Transverse colon (tissue), 4 donors: ENCODE results near the gene RRP8. TPM values are rescaled to one million over a fixed set of nuclear protein-coding genes. Genes with fewer than 3 reads are reported as not detected.

Experiments
- DNase-seq: peaks from one replicate; pipeline ENCODE4 v3.0.0-alpha.2; 2019
- H3K27ac ChIP-seq, 4 donors: fragments of 200-600 bp; sonication (generic); 2 replicates each; pipeline ENCODE4 v1.5.1; 2016 to 2018; ENCODE audit warnings: inconsistent platforms in 4 of 4
- H3K27me3 ChIP-seq: fragments of 200-600 bp; sonication (generic); 2 replicates; pipeline ENCODE4 v1.5.1; 2017; ENCODE audit warnings: inconsistent platforms
- H3K36me3 ChIP-seq, 4 donors: fragments of 200-600 bp; sonication (generic); 2 replicates each; pipeline ENCODE4 v1.5.1; 2017 to 2019; ENCODE audit warnings: inconsistent platforms in 4 of 4
- H3K4me1 ChIP-seq, 4 donors: fragments of 200-600 bp; sonication (generic); 2 replicates each; pipeline ENCODE4 v1.5.1; 2017 to 2020; ENCODE audit warnings: inconsistent platforms in 4 of 4
- H3K4me3 ChIP-seq, 4 donors: fragments of 200-600 bp; sonication (generic); 1 replicate in 1 of 4; 2 replicates in 3 of 4; pipeline versions ENCODE4 v1.5.1 to v1.6.1; 2017 to 2019; ENCODE audit warnings: inconsistent platforms in 4 of 4
- H3K9me3 ChIP-seq, 2 donors: fragments of 200-600 bp; sonication (generic); 2 replicates each; pipeline ENCODE4 v1.5.1; 2017 to 2019; ENCODE audit warnings: inconsistent platforms in 2 of 2
- EP300 ChIP-seq: sonication (generic); formaldehyde crosslinking; IDR thresholded peaks from one replicate; pipeline ENCODE4 v1.6.1; 2017; ENCODE audit warnings: antibody characterized with exemption, low read depth
- POLR2A ChIP-seq: fragments of 450-650 bp; IDR thresholded peaks from one replicate; pipeline ENCODE4 v1.6.1; 2016; ENCODE audit warnings: antibody characterized with exemption, mild to moderate bottlenecking, moderate library complexity
- POLR2AphosphoS5 ChIP-seq, 3 donors: sonication (generic); formaldehyde crosslinking; IDR thresholded peaks; one replicate each; pipeline ENCODE4 v1.6.1; 2016; ENCODE audit warnings: antibody characterized with exemption in 3 of 3
- WGBS, 2 donors: methylation state at CpG; one replicate each; pipeline ENCODE4 v1.1.5; 2018; ENCODE audit warnings: low coverage in 1 of 2; 5-methylcytosine and 5-hydroxymethylcytosine counted together
- in situ Hi-C, 4 donors: fragments of 200-750 bp; cut with MboI; loops; one replicate each; pipeline versions ENCODE4 v1.15.0 to v1.15.1; 2017; ENCODE audit warnings: low sequenced_read_pairs in 3 of 4, low pct_ligation_motif_present in 1 of 4, low pct_unique_long_range_greater_than_20kb in 1 of 4
- intact Hi-C: fragments of 100-400 bp; cut with DNase I; formaldehyde crosslinking; loops from one replicate; pipeline ENCODE4 v1.15.1; 2023; ENCODE audit warnings: low total_unique reads
- total RNA-seq, 4 donors: library from RNA; depleted of rRNA; stranded (reverse); fragments of >200 nt; gene quantifications; one replicate each; pipeline ENCODE4 v1.1.0, GENCODE V29; 2016
- TF ChIP-seq, protein P1 (sequence below), 5 experiments: fragments of 200-600 bp in 3 of 5; fragments of 450-650 bp in 2 of 5; sonication (generic) in 3 of 5; IDR thresholded peaks; 1 replicate in 2 of 5; 2 replicates in 3 of 5; pipeline ENCODE4 v1.5.1; 2016 to 2017; ENCODE audit warnings: antibody characterized with exemption in 5 of 5, inconsistent platforms in 3 of 5, mild to moderate bottlenecking in 2 of 5, moderate library complexity in 1 of 5

Gene RRP8
- total RNA-seq, 4 donors from 2014 or later, result 9.7 to 145 (median 48.2) TPM

DNA sequence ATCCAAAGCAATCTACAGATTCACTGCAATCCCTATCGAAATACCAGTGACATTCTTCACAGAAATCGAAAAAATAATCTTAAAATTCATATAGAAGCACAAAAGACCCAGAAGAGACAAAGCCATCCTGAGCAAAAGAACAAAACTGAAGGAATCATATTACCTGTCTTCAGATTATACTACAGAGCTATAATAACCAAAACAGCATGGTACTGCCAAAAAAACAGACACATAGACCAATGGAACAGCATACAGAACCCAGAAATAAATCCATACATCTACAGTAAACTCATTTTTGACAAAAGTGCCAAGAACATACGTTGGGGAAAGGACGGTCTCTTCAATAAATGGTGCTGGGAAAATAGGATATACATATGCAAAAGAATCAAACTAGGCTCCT is 18.9 kb downstream of the RRP8 start:
- 94 to 97% methylated on average over 4 of the region's 4 CpGs for WGBS, 2 donors

DNA sequence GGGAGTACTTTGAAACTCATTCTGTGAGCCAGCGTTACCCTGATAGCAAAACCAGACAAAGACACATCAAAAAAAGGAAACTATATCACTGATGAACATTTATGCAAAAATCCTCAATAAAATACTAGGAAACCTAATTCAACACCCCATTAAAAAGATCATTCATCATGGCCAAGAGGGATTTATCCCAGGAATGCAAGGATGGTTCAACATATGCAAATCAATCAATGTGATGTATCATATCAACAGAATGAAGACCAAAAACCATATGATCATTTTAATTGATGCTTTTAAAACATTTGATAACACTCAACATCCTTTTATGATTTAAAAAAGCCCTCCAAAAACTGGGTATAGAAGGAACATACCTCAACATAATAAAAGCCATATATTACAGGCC is 19.8 kb downstream of the RRP8 start:
- intact Hi-C loops, result no loop called here
- in situ Hi-C loops, result no loop called here
- H3K9me3 ChIP-seq, result peaks cover 11 to 18% of the 10 kb centered on the region in 2 donors
- WGBS, 2 donors, result 97 to 100% methylated on average over 1 of the region's 1 CpG
- no peaks in the 10 kb centered on the region for H3K27me3 ChIP-seq
- peaks cover 0 to 10% (median 0%) of the 10 kb centered on the region in 4 donors for H3K4me1 ChIP-seq
- no peak overlapping the region for H3K4me3 ChIP-seq
- H3K36me3 ChIP-seq, result no peaks in the 10 kb centered on the region
- DNase-seq, result no peak
- TF ChIP-seq POLR2A (no peak), POLR2AphosphoS5 (IDR thresholded peaks at IDR 0.05) (no peak), EP300 (no peak)
- TF ChIP-seq, protein P1, sequence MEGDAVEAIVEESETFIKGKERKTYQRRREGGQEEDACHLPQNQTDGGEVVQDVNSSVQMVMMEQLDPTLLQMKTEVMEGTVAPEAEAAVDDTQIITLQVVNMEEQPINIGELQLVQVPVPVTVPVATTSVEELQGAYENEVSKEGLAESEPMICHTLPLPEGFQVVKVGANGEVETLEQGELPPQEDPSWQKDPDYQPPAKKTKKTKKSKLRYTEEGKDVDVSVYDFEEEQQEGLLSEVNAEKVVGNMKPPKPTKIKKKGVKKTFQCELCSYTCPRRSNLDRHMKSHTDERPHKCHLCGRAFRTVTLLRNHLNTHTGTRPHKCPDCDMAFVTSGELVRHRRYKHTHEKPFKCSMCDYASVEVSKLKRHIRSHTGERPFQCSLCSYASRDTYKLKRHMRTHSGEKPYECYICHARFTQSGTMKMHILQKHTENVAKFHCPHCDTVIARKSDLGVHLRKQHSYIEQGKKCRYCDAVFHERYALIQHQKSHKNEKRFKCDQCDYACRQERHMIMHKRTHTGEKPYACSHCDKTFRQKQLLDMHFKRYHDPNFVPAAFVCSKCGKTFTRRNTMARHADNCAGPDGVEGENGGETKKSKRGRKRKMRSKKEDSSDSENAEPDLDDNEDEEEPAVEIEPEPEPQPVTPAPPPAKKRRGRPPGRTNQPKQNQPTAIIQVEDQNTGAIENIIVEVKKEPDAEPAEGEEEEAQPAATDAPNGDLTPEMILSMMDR (IDR thresholded peaks at IDR 0.05), result no peak
- no peak overlapping the region for H3K27ac ChIP-seq

More for the DNA sequence above, 18.9 kb downstream of the RRP8 start:
- H3K36me3 ChIP-seq, result no peaks in the 10 kb centered on the region
- H3K4me3 ChIP-seq, result no peak overlapping the region
- no peaks in the 10 kb centered on the region for H3K27me3 ChIP-seq
- peaks cover 0 to 10% (median 0%) of the 10 kb centered on the region in 4 donors for H3K4me1 ChIP-seq
- in situ Hi-C loops, result no loop called here
- DNase-seq, result no peak
- H3K9me3 ChIP-seq, result peaks cover 11 to 18% of the 10 kb centered on the region in 2 donors
- no peak overlapping the region for H3K27ac ChIP-seq
- intact Hi-C loops, result no loop called here
- TF ChIP-seq EP300 (no peak), POLR2AphosphoS5 (IDR thresholded peaks at IDR 0.05) (no peak), POLR2A (no peak)
- TF ChIP-seq, protein P1 (IDR thresholded peaks at IDR 0.05), result no peak

DNA sequence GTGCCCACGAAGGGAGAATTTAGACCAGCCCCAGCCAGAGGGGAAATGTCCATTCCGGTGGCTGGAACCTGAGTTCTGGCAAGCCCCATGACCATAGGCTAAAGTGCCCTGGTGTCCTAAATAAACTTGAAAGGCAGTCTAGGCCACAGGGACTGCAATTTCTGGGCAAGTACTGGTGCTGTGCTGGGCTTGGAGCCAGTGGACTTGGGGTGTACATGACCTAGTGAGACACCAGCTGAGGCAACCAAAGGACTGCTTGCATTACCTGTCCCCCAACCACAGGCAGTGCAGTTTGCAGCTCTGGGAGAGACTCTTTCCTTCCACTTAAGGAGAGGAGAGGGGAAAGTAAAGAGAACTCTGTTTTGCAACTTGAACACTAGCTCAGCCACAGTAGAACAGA is 23.7 kb downstream of the RRP8 start:
- no peak overlapping the region for H3K27ac ChIP-seq
- H3K4me1 ChIP-seq, result peaks cover 0 to 19% (median 1%) of the 10 kb centered on the region in 4 donors
- H3K36me3 ChIP-seq, result no peaks in the 10 kb centered on the region
- DNase-seq, result no peak
- in situ Hi-C loops, result no loop called here
- H3K9me3 ChIP-seq, result peaks cover 11 to 14% of the 10 kb centered on the region in 2 donors
- no peaks in the 10 kb centered on the region for H3K27me3 ChIP-seq
- 71 to 83% methylated on average over 1 of the region's 2 CpGs for WGBS, 2 donors
- intact Hi-C loops, result no loop called here
- H3K4me3 ChIP-seq, result no peak overlapping the region
- TF ChIP-seq, protein P1 (IDR thresholded peaks at IDR 0.05), result no peak
- TF ChIP-seq POLR2AphosphoS5 (IDR thresholded peaks at IDR 0.05) (no peak), EP300 (no peak), POLR2A (no peak)

DNA sequence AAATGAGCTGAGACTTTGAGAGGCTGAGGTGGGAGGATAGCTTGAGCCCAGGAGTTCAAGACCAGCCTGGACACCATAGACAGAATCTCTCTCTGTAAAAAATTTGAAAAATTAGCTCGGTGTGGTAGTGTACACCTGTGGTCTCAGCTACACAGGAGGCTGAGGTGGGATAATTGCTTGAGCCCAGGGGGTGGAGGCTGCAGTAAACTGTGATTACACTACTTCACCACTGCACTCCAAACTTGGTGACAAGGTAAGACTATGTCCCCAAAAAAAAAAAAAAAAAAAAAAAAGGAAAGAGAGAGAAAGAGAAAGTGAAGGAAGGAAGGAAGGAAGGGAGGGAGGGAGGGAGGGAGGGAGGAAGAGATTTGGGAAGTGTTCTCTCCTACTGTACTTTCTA is 25.3 kb downstream of the RRP8 start:
- in situ Hi-C loops (no loop called here), intact Hi-C loops (no loop called here)
- no peak overlapping the region for H3K4me3 ChIP-seq
- no peak for DNase-seq
- H3K4me1 ChIP-seq, result peaks cover 0 to 19% (median 1%) of the 10 kb centered on the region in 4 donors
- H3K27me3 ChIP-seq, result no peaks in the 10 kb centered on the region
- H3K9me3 ChIP-seq, result no peaks in the 10 kb centered on the region
- no peak for TF ChIP-seq EP300
- TF ChIP-seq, protein P1 (IDR thresholded peaks at IDR 0.05), result no peak
- no peak for TF ChIP-seq POLR2AphosphoS5 (IDR thresholded peaks at IDR 0.05)
- no peak for TF ChIP-seq POLR2A
- WGBS, 2 donors, result 86% methylated on average over 1 of the region's 1 CpG; no CpG with 5 or more reads in 1 of the 2 donors
- H3K36me3 ChIP-seq, result no peaks in the 10 kb centered on the region
- H3K27ac ChIP-seq, result no peak overlapping the region
